ENCODE measurements around the gene SUSD4. TPM values are rescaled to one million over a fixed set of nuclear protein-coding genes. Genes with fewer than 3 reads are reported as not detected.

The SUSD4 gene
- total and polyA plus RNA-seq, 2 donors (not counting 3 experiments of a cell fraction or from before 2014, with no cell fraction given): not detected

GRCh38 chr1:223242971-223243370 lies 121.0 kb downstream of the SUSD4 start:
- no peaks in the 10 kb centered on the region for H3K79me2 ChIP-seq (ENCODE audit: control insufficient read depth, insufficient read depth, low read length)
- H4K20me1 ChIP-seq (replicated peaks; ENCODE audit: control insufficient read depth, extremely low read depth, insufficient read depth, low read length): no peaks in the 10 kb centered on the region
- ChIA-PET POLR2A (no interaction called here), CTCF (interaction anchor here (1.3 to 7.0 kb wide), 2 partner anchors 110 to 113 kb away, joined by 3 to 80 read pairs; no protein-coding TSS in a partner anchor)
- TF ChIP-seq EZH2 (IDR thresholded peaks at IDR 0.05; ENCODE audit: borderline replicate concordance, low read depth, low read length, severe bottlenecking) (no peak), MYC (IDR thresholded peaks at IDR 0.05; ENCODE audit: low read depth, low read length) (no peak), POLR2A (IDR thresholded peaks at IDR 0.05; ENCODE audit: low read depth, low read length) (no peak), MAX (IDR thresholded peaks at IDR 0.05; ENCODE audit: insufficient read depth, insufficient read length) (no peak), FOS (IDR thresholded peaks at IDR 0.05; ENCODE audit: borderline replicate concordance, insufficient read depth, low read length) (no peak), POLR2AphosphoS5 (IDR thresholded peaks at IDR 0.05; ENCODE audit: insufficient read depth, low read depth, low read length) (no peak), JUN (IDR thresholded peaks at IDR 0.05; ENCODE audit: borderline replicate concordance, insufficient read depth, insufficient read length, low read depth) (no peak), GATA2 (IDR thresholded peaks at IDR 0.05; ENCODE audit: insufficient read depth, insufficient read length, low read depth, low read length) (no peak), CTCF (IDR thresholded peaks at IDR 0.05; ENCODE audit: extremely low read depth in 1 of 2, insufficient read depth in 1 of 2, low read depth in 1 of 2, low read length in 2 of 2) (no peak)
- no peak overlapping the region for H3K4me2 ChIP-seq (ENCODE audit: insufficient read depth, low read length)
- H3K9me3 ChIP-seq (replicated peaks; ENCODE audit: control insufficient read depth, insufficient read depth, low read length): no peaks in the 10 kb centered on the region
- dilution Hi-C loops (cut with MboI; ENCODE audit: extremely low pct_ligation_motif_present, low sequenced_read_pairs): no loop called here
- no peak overlapping the region for H3K27ac ChIP-seq (ENCODE audit: insufficient read depth, low read depth, low read length)
- FAIRE-seq (no peak), DNase-seq (ENCODE audit: low read depth, low spot score) (no peak)
- intact Hi-C loops (cut with micrococcal nuclease): no loop called here
- H3K4me1 ChIP-seq (ENCODE audit: control insufficient read depth, extremely low read depth, insufficient read depth, low read length): no peaks in the 10 kb centered on the region
- no peak overlapping the region for H3K9ac ChIP-seq (replicated peaks; ENCODE audit: extremely low read depth, insufficient read depth, low read length)
- no peaks in the 10 kb centered on the region for H3K36me3 ChIP-seq (ENCODE audit: control insufficient read depth in 2 of 2, extremely low read depth in 1 of 2, insufficient read depth in 2 of 2, low read length in 2 of 2)
- H2AFZ ChIP-seq (ENCODE audit: low read depth, low read length): no peak overlapping the region
- H3K4me3 ChIP-seq (replicated peaks in 1 of 3; ENCODE audit: insufficient read depth in 1 of 3, low read depth in 1 of 3, low read length in 3 of 3): no peak overlapping the region
- BruUV-seq (replicated peaks): no TSS peak
- H3K27me3 ChIP-seq (ENCODE audit: control insufficient read depth in 2 of 2, insufficient read depth in 2 of 2, low read length in 2 of 2): no peaks in the 10 kb centered on the region
- no peaks in the 10 kb centered on the region for H3K9me1 ChIP-seq (replicated peaks; ENCODE audit: control insufficient read depth, extremely low read depth, insufficient read depth, low read length)
